Measurements from ENCODE around the gene DGKB.

The DGKB gene

GRCh38 chr7:14123923-14124322, 778.6 kb downstream of the DGKB start:
- DNase-seq (ENCODE audit: extremely low read depth, low read depth): no peak
- no peak for TF ChIP-seq CTCF (IDR thresholded peaks at IDR 0.05; ENCODE audit: low read depth, low read length)

- DNase-seq (ENCODE audit: extremely low read depth, low read depth): no peak
- no peak for TF ChIP-seq CTCF (IDR thresholded peaks at IDR 0.05; ENCODE audit: low read depth, low read length)
Observed at GRCh38 chr7:14115701-14116100, 786.9 kb downstream of the DGKB start.

- no peak for TF ChIP-seq CTCF (IDR thresholded peaks at IDR 0.05; ENCODE audit: low read depth, low read length)
- no peak for DNase-seq (ENCODE audit: extremely low read depth, low read depth)
Observed at GRCh38 chr7:14104861-14105260, 797.7 kb downstream of the DGKB start.

DNA sequence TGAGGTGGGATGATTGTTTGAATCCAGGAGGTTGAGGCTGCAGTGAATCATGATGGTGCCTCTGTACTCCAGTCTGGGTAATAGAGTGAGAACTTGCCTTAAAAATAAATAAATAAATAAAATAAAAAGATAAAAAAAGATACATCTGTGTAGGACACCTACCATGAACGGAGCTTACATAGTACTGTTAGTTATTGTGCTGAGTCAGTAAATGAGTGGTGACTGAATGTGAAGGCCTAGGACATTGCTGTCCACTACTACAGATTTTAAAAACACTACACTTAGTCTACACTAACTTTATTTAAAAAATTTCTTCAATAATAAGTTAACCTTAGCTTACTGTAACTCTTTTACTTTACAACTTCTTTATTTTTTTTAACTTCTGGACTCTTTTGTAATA, 806.4 kb downstream of the DGKB start:
- no peak for DNase-seq (ENCODE audit: extremely low read depth, low read depth)
- TF ChIP-seq CTCF (IDR thresholded peaks at IDR 0.05; ENCODE audit: low read depth, low read length): no peak

- no peak for DNase-seq (ENCODE audit: extremely low read depth, low read depth)
- TF ChIP-seq CTCF (IDR thresholded peaks at IDR 0.05; ENCODE audit: low read depth, low read length): no peak
Observed at GRCh38 chr7:14095233-14095950, 807.2 kb downstream of the DGKB start.
